ENCODE results near the gene EVI5.

EVI5 gene

DNA sequence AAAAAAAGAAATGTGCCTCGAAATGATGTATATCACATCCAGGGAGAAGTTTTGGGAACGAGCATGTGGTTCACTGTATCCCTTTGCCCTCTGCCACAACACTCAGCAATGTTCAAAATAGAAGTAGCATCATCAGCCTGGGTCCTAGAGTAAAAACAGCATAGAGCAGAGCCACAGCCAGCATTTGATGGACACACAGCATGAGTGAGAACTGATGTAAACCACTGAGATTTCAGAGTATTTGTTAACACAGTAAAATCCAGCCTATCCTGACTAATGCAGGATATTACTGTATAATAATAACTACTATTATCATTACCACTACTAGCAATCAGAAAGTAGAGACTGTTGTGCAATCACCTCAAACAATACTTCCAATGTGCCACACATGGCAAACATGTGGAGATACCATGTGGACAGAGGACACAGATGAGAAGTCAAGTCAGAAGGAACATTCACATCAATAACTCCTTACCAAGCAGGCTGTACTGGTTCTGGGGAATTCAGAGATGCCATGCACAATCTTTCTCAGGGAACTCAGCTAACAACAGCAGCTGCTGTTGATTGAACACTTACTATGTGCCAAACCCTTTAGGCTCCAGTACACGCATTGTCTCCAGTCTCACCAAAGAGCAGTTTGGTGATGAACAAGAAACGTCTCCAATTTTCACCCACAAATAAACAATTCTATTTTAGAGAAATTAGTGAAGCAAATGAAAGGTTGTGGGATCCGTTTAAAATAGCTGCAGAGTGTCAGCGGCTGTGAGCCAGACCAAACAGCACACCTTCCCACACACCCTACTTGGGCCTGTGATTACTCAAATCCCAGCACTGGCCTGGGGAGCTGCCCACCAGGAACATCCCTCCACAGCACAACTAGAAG lies 281.6 kb downstream of the EVI5 start:
- H3K27ac ChIP-seq (ENCODE audit: poor library complexity, severe bottlenecking): no peak overlapping the region
- H3K4me1 ChIP-seq (ENCODE audit: insufficient read depth, poor library complexity, severe bottlenecking): peaks cover 3% of the 10 kb centered on the region
- H3K9me3 ChIP-seq (ENCODE audit: severe bottlenecking): no peaks in the 10 kb centered on the region
- H3K4me3 ChIP-seq (ENCODE audit: severe bottlenecking): no peak overlapping the region
- TF ChIP-seq, protein P1, sequence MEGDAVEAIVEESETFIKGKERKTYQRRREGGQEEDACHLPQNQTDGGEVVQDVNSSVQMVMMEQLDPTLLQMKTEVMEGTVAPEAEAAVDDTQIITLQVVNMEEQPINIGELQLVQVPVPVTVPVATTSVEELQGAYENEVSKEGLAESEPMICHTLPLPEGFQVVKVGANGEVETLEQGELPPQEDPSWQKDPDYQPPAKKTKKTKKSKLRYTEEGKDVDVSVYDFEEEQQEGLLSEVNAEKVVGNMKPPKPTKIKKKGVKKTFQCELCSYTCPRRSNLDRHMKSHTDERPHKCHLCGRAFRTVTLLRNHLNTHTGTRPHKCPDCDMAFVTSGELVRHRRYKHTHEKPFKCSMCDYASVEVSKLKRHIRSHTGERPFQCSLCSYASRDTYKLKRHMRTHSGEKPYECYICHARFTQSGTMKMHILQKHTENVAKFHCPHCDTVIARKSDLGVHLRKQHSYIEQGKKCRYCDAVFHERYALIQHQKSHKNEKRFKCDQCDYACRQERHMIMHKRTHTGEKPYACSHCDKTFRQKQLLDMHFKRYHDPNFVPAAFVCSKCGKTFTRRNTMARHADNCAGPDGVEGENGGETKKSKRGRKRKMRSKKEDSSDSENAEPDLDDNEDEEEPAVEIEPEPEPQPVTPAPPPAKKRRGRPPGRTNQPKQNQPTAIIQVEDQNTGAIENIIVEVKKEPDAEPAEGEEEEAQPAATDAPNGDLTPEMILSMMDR (IDR thresholded peaks at IDR 0.05; ENCODE audit: poor library complexity, severe bottlenecking): no peak
- ATAC-seq (ENCODE audit: low read depth) (peak; percentile 24; the same call in 1 of the 3 replicates), DNase-seq (ENCODE audit: low spot score) (no peak)
- no peaks in the 10 kb centered on the region for H3K36me3 ChIP-seq (ENCODE audit: low read depth)
- H3K27me3 ChIP-seq (ENCODE audit: insufficient read depth, poor library complexity, severe bottlenecking): peaks cover 5% of the 10 kb centered on the region

DNA sequence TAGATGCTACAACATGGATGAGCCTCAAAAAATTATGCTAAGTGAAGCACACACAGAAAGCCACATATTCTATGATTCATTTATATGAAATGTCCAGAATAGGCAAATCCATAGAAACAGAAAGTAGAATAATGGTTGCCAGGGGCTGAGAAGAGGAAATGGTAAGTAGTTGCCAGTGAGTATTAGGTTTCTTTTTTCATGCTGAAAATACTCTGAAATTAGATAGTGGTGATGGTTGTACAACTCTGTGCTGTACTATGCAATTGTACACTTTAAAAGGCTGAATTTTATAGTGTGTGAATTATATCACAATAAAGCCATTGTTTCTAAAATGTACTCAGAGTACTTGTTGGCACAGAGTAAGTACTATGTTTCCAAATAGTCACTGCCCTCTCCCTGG lies 282.7 kb downstream of the EVI5 start:
- H3K27ac ChIP-seq (ENCODE audit: poor library complexity, severe bottlenecking): no peak overlapping the region
- peak; percentile 49 for ATAC-seq (ENCODE audit: low read depth)
- TF ChIP-seq, protein P1 (IDR thresholded peaks at IDR 0.05; ENCODE audit: poor library complexity, severe bottlenecking): no peak
- no peaks in the 10 kb centered on the region for H3K9me3 ChIP-seq (ENCODE audit: severe bottlenecking)
- H3K27me3 ChIP-seq (ENCODE audit: insufficient read depth, poor library complexity, severe bottlenecking): peaks cover 5% of the 10 kb centered on the region
- H3K4me1 ChIP-seq (ENCODE audit: insufficient read depth, poor library complexity, severe bottlenecking): peaks cover 3% of the 10 kb centered on the region
- H3K4me3 ChIP-seq (ENCODE audit: severe bottlenecking): no peak overlapping the region
- H3K36me3 ChIP-seq (ENCODE audit: low read depth): no peaks in the 10 kb centered on the region
- DNase-seq (ENCODE audit: low spot score): no peak

DNA sequence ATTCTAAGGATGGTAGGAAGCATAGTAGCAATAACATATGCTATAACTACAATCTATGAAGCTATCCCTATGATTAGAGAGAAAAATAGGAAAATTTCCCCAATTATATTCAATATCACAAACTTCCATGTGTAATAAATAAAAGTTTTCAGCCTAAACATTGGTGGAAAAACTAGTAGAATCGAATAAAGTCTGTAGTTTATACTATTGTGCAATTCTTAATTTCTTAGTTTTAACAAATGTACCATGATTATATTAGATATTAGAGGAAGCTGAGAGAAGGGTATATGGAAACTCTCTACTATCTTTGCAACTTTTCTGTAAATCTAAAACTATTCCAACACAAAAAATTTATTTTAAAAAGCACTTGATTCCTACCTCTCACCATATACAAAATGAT lies 284.4 kb downstream of the EVI5 start:
- TF ChIP-seq, protein P1 (IDR thresholded peaks at IDR 0.05; ENCODE audit: poor library complexity, severe bottlenecking): no peak
- H3K27me3 ChIP-seq (ENCODE audit: insufficient read depth, poor library complexity, severe bottlenecking): peaks cover 5% of the 10 kb centered on the region
- no peaks in the 10 kb centered on the region for H3K36me3 ChIP-seq (ENCODE audit: low read depth)
- ATAC-seq (ENCODE audit: low read depth) (no peak), DNase-seq (ENCODE audit: low spot score) (no peak)
- H3K4me1 ChIP-seq (ENCODE audit: insufficient read depth, poor library complexity, severe bottlenecking): peaks cover 3% of the 10 kb centered on the region
- no peak overlapping the region for H3K4me3 ChIP-seq (ENCODE audit: severe bottlenecking)
- no peaks in the 10 kb centered on the region for H3K9me3 ChIP-seq (ENCODE audit: severe bottlenecking)
- H3K27ac ChIP-seq (ENCODE audit: poor library complexity, severe bottlenecking): no peak overlapping the region

DNA sequence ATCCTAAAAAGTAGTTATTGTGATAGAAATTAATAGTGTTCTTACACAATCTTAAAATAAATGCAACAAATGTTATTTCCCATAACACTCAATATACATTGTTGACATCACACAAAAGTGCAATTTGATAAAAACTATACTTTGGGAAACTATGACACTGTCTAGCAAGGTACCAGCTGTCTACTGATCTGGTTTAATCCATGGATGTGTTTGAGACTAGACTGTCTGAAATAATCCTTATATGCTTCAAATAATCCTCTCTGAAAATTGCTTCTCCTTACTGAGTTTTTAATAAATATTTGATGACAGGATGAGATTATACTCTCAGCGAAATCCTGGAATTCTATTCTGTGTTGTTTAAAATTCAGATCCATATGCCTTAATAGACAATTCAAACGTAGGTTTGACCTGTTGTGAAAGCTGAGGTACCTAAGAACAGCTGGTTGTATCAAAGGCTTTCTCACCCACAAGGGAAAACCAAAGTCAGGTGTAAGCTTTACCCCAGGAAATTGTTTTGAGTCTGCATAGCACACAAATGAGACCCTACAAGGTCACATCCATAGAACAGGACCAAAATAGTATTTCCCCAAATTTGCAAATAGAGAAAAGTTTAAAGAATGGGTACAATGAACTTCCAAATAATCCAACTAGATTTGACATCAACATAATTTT lies 289.4 kb downstream of the EVI5 start:
- Histone ChIP-seq H3K36me3 (ENCODE audit: low read depth) (no peaks in the 10 kb centered on the region), H3K4me3 (ENCODE audit: severe bottlenecking) (no peak overlapping the region), H3K27ac (ENCODE audit: poor library complexity, severe bottlenecking) (no peak overlapping the region), H3K27me3 (ENCODE audit: insufficient read depth, poor library complexity, severe bottlenecking) (no peaks in the 10 kb centered on the region), H3K9me3 (ENCODE audit: severe bottlenecking) (no peaks in the 10 kb centered on the region), H3K4me1 (ENCODE audit: insufficient read depth, poor library complexity, severe bottlenecking) (no peaks in the 10 kb centered on the region)
- TF ChIP-seq, protein P1 (IDR thresholded peaks at IDR 0.05; ENCODE audit: poor library complexity, severe bottlenecking): no peak
- DNase-seq (ENCODE audit: low spot score) (no peak), ATAC-seq (ENCODE audit: low read depth) (no peak)
